Measurements from ENCODE around the gene SETD6. TPM values are rescaled to one million over a fixed set of nuclear protein-coding genes. Genes with fewer than 3 reads are reported as not detected.
A peak's percentile ranks its signal among the peaks of the same experiment; 100 is the strongest.

The SETD6 gene
- total and polyA plus RNA-seq, 2 of the 13 experiments (the other 11 are each of a cell fraction or from before 2014, with no cell fraction given) = 24.0 to 25.7 TPM

GRCh38 chr16:58515125-58515870 is at the start of gene SETD6 (continued):
- TF ChIP-seq ZC3H13 (CRISPR knock-in tag; IDR thresholded peaks at IDR 0.05) (peak; percentile 78; the same call in 1 of the 2 replicates), ZC3H4 (CRISPR knock-in tag; IDR thresholded peaks at IDR 0.05; ENCODE audit: borderline replicate concordance) (no peak), ZBTB39 (CRISPR knock-in tag; IDR thresholded peaks at IDR 0.05) (0 out of 2 replicates have a peak, but pooled peaks have one; percentile 17), PATZ1 (CRISPR knock-in tag; IDR thresholded peaks at IDR 0.05) (peak; percentile 54), ZNF484 (CRISPR knock-in tag; IDR thresholded peaks at IDR 0.05; ENCODE audit: borderline replicate concordance, low read depth) (no peak; the same call in 1 of the 2 replicates), ZNF512B (CRISPR knock-in tag; IDR thresholded peaks at IDR 0.05; ENCODE audit: borderline replicate concordance) (0 out of 2 replicates have a peak, but pooled peaks have one; percentile 43), ZNF501 (CRISPR knock-in tag; IDR thresholded peaks at IDR 0.05) (peak; percentile 93), REL (CRISPR knock-in tag; conservative IDR thresholded peaks at IDR 0.05) (peak; percentile 88; the same call in 1 of the 2 replicates), SAFB2 (CRISPR knock-in tag; IDR thresholded peaks at IDR 0.05; ENCODE audit: borderline replicate concordance, low read depth) (peak; percentile 76; the same call in 1 of the 2 replicates), ZNF569 (CRISPR knock-in tag; IDR thresholded peaks at IDR 0.05; ENCODE audit: borderline replicate concordance) (peak; percentile 95; the same call in 1 of the 2 replicates), SIX1 (CRISPR knock-in tag; IDR thresholded peaks at IDR 0.05; ENCODE audit: borderline replicate concordance) (no peak), ZKSCAN5 (CRISPR knock-in tag; IDR thresholded peaks at IDR 0.05) (no peak), USF2 (IDR thresholded peaks at IDR 0.05; ENCODE audit: low read depth, low read length) (peak; percentile 83), USF2 (CRISPR knock-in tag; IDR thresholded peaks at IDR 0.05; ENCODE audit: borderline replicate concordance) (peak; percentile 95), ZNF749 (CRISPR knock-in tag; IDR thresholded peaks at IDR 0.05; ENCODE audit: borderline replicate concordance) (peak; percentile 97)

Measured in HepG2 (cell line).